Right lobe of liver (tissue), 6 donors: ENCODE measurements around the gene OPALIN. TPM values are rescaled to one million over a fixed set of nuclear protein-coding genes. Genes with fewer than 3 reads are reported as not detected.

Experiments
- ATAC-seq, 4 donors: fragments of 200-7000 bp; cut with Tn5 transposase; one replicate each; pipeline ENCODE4 v1.9.1; 2020; ENCODE audit warnings: mild to moderate bottlenecking in 4 of 4, moderate library complexity in 4 of 4
- DNase-seq, 3 donors: peaks; one replicate each; pipeline ENCODE4 v3.0.0-alpha.2; 2020
- H3K27ac ChIP-seq, 3 donors: fragments of 200-600 bp; one replicate each; pipeline ENCODE4 v1.8.0; 2022
- H3K27me3 ChIP-seq, 2 donors: fragments of 200-600 bp; one replicate each; pipeline ENCODE4 v1.8.0; 2022
- H3K36me3 ChIP-seq, 4 donors: fragments of 200-600 bp; sonication (generic) in 1 of 4; one replicate each; pipeline versions ENCODE4 v1.5.1 to v1.8.0; 2017 to 2022; ENCODE audit warnings: control low read depth in 1 of 4
- H3K4me1 ChIP-seq, 4 donors: fragments of 200-600 bp; sonication (generic) in 1 of 4; one replicate each; pipeline versions ENCODE4 v1.5.1 to v1.8.0; 2017 to 2022; ENCODE audit warnings: control low read depth in 1 of 4
- H3K4me3 ChIP-seq, 3 donors: fragments of 200-600 bp; one replicate each; pipeline ENCODE4 v1.8.0; 2022
- H3K9me3 ChIP-seq, 4 donors: fragments of 200-600 bp; sonication (generic) in 1 of 4; one replicate each; pipeline versions ENCODE4 v1.5.1 to v1.8.0; 2017 to 2022; ENCODE audit warnings: control low read depth in 1 of 4
- CTCF ChIP-seq, 4 donors: fragments of 200-600 bp in 3 of 4; fragments of 450-650 bp in 1 of 4; IDR thresholded peaks; one replicate each; pipeline versions ENCODE4 v1.5.1 to v1.8.0; 2016 to 2022; ENCODE audit warnings: antibody characterized with exemption in 4 of 4, mild to moderate bottlenecking in 2 of 4
- POLR2A ChIP-seq: fragments of 450-650 bp; IDR thresholded peaks from one replicate; pipeline ENCODE4 v1.6.1; 2017; ENCODE audit warnings: antibody characterized with exemption, mild to moderate bottlenecking
- WGBS: methylation state at CpG from one replicate; pipeline ENCODE4 v1.1.6; 2018; ENCODE audit warnings: low coverage, low lambda C conversion rate; ENCODE audit not compliant: insufficient coverage; ENCODE audit errors: missing lambda C conversion rate; 5-methylcytosine and 5-hydroxymethylcytosine counted together
- intact Hi-C, 2 donors: fragments of 100-400 bp; cut with DNase I; formaldehyde crosslinking; loops; one replicate each; pipeline versions ENCODE4 v1.11.2 to v1.14.1; 2022
- total RNA-seq, 6 experiments: library from RNA; depleted of rRNA in 2 of 6; stranded (reverse); fragments of >200 nt in 2 of 6; fragmentation: NEBNext Ultra II Directional in 3 of 6; extraction: Animal tissue kit (Norgen Biotek cat#: 25700) in 3 of 6; gene quantifications; one replicate each; pipeline versions ENCODE4 v1.1.0 to v1.2.4, GENCODE V29; 2016 to 2023
- donor health status: DM: no; HTN: yes; CAD: no.
- donor health status: DM: no; HTN: no; CAD: no.
- donor health status: DM: no; HTN: no; CAD: no.
- donor health status: DM: no; HTN: yes; CAD: no.
- donor health status: DM: no; HTN: yes; CAD: no.

OPALIN gene
- total RNA-seq, 6 experiments from 2014 or later, result not detected

- no peak overlapping the region for H3K4me3 ChIP-seq
- intact Hi-C loops, result no loop called here
- no peaks in the 10 kb centered on the region for H3K36me3 ChIP-seq
- H3K9me3 ChIP-seq, result no peaks in the 10 kb centered on the region
- H3K4me1 ChIP-seq, result no peaks in the 10 kb centered on the region
- DNase-seq, result no peak
- TF ChIP-seq POLR2A (no peak), CTCF (IDR thresholded peaks at IDR 0.05) (no peak)
- 69% methylated on average over 12 of the region's 16 CpGs for WGBS
- ATAC-seq, result no peak
- H3K27me3 ChIP-seq, result no peaks in the 10 kb centered on the region
- H3K27ac ChIP-seq, result no peak overlapping the region
These were observed 43.9 kb upstream of the OPALIN start for GRCh38 chr10:96402417-96403305.

GRCh38 chr10:96401036-96401435 is 42.2 kb upstream of the OPALIN start:
- intact Hi-C loops, result no loop called here
- WGBS, result 23% methylated on average over 7 of the region's 7 CpGs
- Histone ChIP-seq H3K27me3 (no peaks in the 10 kb centered on the region), H3K36me3 (no peaks in the 10 kb centered on the region), H3K9me3 (no peaks in the 10 kb centered on the region), H3K27ac (no peak overlapping the region), H3K4me1 (no peaks in the 10 kb centered on the region), H3K4me3 (no peak overlapping the region)
- DNase-seq (peak; percentile 48 to 79 (median 75)), ATAC-seq (peak; percentile 82 to 94 (median 92))
- TF ChIP-seq POLR2A (no peak), CTCF (IDR thresholded peaks at IDR 0.05) (no peak)

GRCh38 chr10:96400465-96400864 is 41.7 kb upstream of the OPALIN start:
- Histone ChIP-seq H3K4me3 (no peak overlapping the region), H3K27me3 (no peaks in the 10 kb centered on the region), H3K9me3 (no peaks in the 10 kb centered on the region), H3K36me3 (no peaks in the 10 kb centered on the region), H3K27ac (no peak overlapping the region), H3K4me1 (no peaks in the 10 kb centered on the region)
- intact Hi-C loops, result no loop called here
- WGBS, result 50% methylated on average over 3 of the region's 3 CpGs
- DNase-seq, result no peak
- no peak for ATAC-seq
- TF ChIP-seq POLR2A, result no peak
- TF ChIP-seq CTCF (IDR thresholded peaks at IDR 0.05), result no peak

GRCh38 chr10:96397902-96398301 is 39.1 kb upstream of the OPALIN start:
- no peaks in the 10 kb centered on the region for H3K27me3 ChIP-seq
- intact Hi-C loops, result loop anchor here in 1 of 2 donors (5.0 kb wide), 1 partner anchor 114 kb away; the partner anchor contains the start of gene TLL2
- WGBS, result no CpG with 5 or more reads among the region's 1 CpG
- ATAC-seq (no peak), DNase-seq (no peak)
- no peak for TF ChIP-seq POLR2A
- no peak for TF ChIP-seq CTCF (IDR thresholded peaks at IDR 0.05)
- H3K36me3 ChIP-seq, result no peaks in the 10 kb centered on the region
- no peak overlapping the region for H3K27ac ChIP-seq
- no peaks in the 10 kb centered on the region for H3K9me3 ChIP-seq
- H3K4me1 ChIP-seq, result no peaks in the 10 kb centered on the region
- H3K4me3 ChIP-seq, result no peak overlapping the region
